ENCODE measurements around the gene PTPRG. TPM values are rescaled to one million over a fixed set of nuclear protein-coding genes. Genes with fewer than 3 reads are reported as not detected.

Gene PTPRG
- total RNA-seq, 1 experiment from 2014 or later, result 69.3 TPM

DNA sequence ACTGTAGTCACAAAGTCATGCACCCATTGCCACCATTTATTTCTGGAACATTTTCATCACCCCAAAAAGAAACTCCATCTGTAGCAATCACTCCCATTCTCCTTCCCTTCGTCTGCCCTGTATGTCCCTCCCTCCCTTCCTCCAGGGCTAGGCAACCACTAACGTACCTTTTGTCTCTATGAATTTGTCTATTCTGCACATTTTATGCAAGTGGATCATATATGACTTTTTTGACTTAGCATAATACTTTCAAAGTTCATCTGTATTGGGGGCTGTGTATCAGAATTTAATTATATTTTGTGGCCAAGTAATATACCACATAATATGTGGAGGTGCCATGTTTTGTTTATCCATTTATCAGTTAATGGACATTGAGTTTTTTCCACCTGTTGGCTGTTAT, 610.4 kb downstream of the PTPRG start:
- H2BK5ac ChIP-seq (ENCODE audit: insufficient read length, low read length), result no peak overlapping the region
- H3K23me2 ChIP-seq (ENCODE audit: insufficient read length, low read depth, low read length, poor library complexity, severe bottlenecking), result no peaks in the 10 kb centered on the region
- H3K4me2 ChIP-seq (ENCODE audit: insufficient read depth, insufficient read length, low read length), result no peak overlapping the region
- no peak overlapping the region for H3K23ac ChIP-seq (ENCODE audit: insufficient read length, low read depth, low read length)
- no peak overlapping the region for H3K27ac ChIP-seq (ENCODE audit: insufficient read length, low read depth, low read length)
- H3K9me3 Mint-ChIP-seq, result peaks cover 0 to 2% of the 10 kb centered on the region in 2 experiments; a peak in 2 of 5 replicates
- H3K9me3 ChIP-seq (ENCODE audit: control insufficient read depth, low read depth, low read length), result no peaks in the 10 kb centered on the region
- H4K8ac ChIP-seq (replicated peaks; ENCODE audit: insufficient read length, low read depth, low read length), result no peak overlapping the region
- no peaks in the 10 kb centered on the region for H3K4me1 ChIP-seq (ENCODE audit: insufficient read depth, low read length)
- H3K4me3 Mint-ChIP-seq, result no peak overlapping the region
- no peak overlapping the region for H3K9ac ChIP-seq (ENCODE audit: extremely low read depth, insufficient read length, low read length)
- H2AK5ac ChIP-seq (ENCODE audit: insufficient read length, low read length), result no peak overlapping the region
- no peak overlapping the region for H4K5ac ChIP-seq (ENCODE audit: insufficient read length, low read depth, low read length)
- H2BK12ac ChIP-seq (ENCODE audit: insufficient read length, low read depth, low read length), result no peak overlapping the region
- WGBS (ENCODE audit: extremely low coverage, insufficient read length, low lambda C conversion rate), result no CpG with 5 or more reads among the region's 2 CpGs
- no peak overlapping the region for H3K18ac ChIP-seq (ENCODE audit: insufficient read length, low read depth, low read length)
- no peaks in the 10 kb centered on the region for H3K79me2 ChIP-seq (ENCODE audit: insufficient read depth, low read length)
- H2AFZ ChIP-seq (ENCODE audit: low read length), result no peak overlapping the region
- DNase-seq, result no peak
- no peaks in the 10 kb centered on the region for H3K79me1 ChIP-seq (ENCODE audit: insufficient read depth, low read depth, low read length, poor library complexity, severe bottlenecking)
- H3K27me3 Mint-ChIP-seq (ENCODE audit: low read depth), result no peaks in the 10 kb centered on the region
- peaks cover 13 to 17% of the 10 kb centered on the region in 2 experiments for H3K4me1 Mint-ChIP-seq
- no peak overlapping the region for H3T11ph ChIP-seq (ENCODE audit: low read length)
- H3K36me3 Mint-ChIP-seq (ENCODE audit: insufficient read depth in 1 of 3, low read depth in 3 of 3), result peaks cover 12 to 27% (median 23%) of the 10 kb centered on the region in 3 experiments
- TF ChIP-seq, protein P1, sequence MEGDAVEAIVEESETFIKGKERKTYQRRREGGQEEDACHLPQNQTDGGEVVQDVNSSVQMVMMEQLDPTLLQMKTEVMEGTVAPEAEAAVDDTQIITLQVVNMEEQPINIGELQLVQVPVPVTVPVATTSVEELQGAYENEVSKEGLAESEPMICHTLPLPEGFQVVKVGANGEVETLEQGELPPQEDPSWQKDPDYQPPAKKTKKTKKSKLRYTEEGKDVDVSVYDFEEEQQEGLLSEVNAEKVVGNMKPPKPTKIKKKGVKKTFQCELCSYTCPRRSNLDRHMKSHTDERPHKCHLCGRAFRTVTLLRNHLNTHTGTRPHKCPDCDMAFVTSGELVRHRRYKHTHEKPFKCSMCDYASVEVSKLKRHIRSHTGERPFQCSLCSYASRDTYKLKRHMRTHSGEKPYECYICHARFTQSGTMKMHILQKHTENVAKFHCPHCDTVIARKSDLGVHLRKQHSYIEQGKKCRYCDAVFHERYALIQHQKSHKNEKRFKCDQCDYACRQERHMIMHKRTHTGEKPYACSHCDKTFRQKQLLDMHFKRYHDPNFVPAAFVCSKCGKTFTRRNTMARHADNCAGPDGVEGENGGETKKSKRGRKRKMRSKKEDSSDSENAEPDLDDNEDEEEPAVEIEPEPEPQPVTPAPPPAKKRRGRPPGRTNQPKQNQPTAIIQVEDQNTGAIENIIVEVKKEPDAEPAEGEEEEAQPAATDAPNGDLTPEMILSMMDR (conservative IDR thresholded peaks at IDR 0.05), result no peak
- H4K91ac ChIP-seq (ENCODE audit: insufficient read length, low read depth, low read length), result no peak overlapping the region
- no peak overlapping the region for H3K4ac ChIP-seq (ENCODE audit: low read depth, low read length)
- H3K27ac Mint-ChIP-seq, result no peak overlapping the region
- no peak overlapping the region for H2BK15ac ChIP-seq (ENCODE audit: low read depth, low read length)
- H2BK120ac ChIP-seq (ENCODE audit: low read depth, low read length, poor library complexity, severe bottlenecking), result no peak overlapping the region
- no peak overlapping the region for H3K14ac ChIP-seq (ENCODE audit: insufficient read depth, low read length)
- H3K56ac ChIP-seq (ENCODE audit: insufficient read length, low read depth, low read length), result no peak overlapping the region
- H4K20me1 ChIP-seq (ENCODE audit: control insufficient read depth, insufficient read depth, insufficient read length), result no peaks in the 10 kb centered on the region
- H3K27me3 ChIP-seq (ENCODE audit: insufficient read depth, low read length), result no peaks in the 10 kb centered on the region
- H2BK20ac ChIP-seq (ENCODE audit: low read depth, low read length, poor library complexity, severe bottlenecking), result no peak overlapping the region
